HL-60 (cell line): Measurements from ENCODE around the gene DPP10.

Experiments
- DNase-seq, 2 experiments: peaks; one replicate each; pipeline ENCODE4 v3.0.0-alpha.2; 2010 to 2020; ENCODE audit warnings: low read depth in 1 of 2, low spot score in 1 of 2
- H3K27ac ChIP-seq: fragments of 250-450 bp; sonication (Bioruptor Pico); replicated peaks from 2 replicates; pipeline ENCODE4 v1.5.1; 2020; ENCODE audit warnings: mild to moderate bottlenecking, moderate library complexity
- H3K27me3 ChIP-seq: fragments of 250-450 bp; sonication (Bioruptor Pico); 2 replicates; pipeline ENCODE4 v1.5.1; 2021; ENCODE audit warnings: mild to moderate bottlenecking, moderate library complexity; ENCODE audit not compliant: insufficient read depth, poor library complexity, severe bottlenecking
- H3K4me3 ChIP-seq: replicated peaks from 2 replicates; pipeline ENCODE4 v1.5.1; 2011; ENCODE audit warnings: mild to moderate bottlenecking, control low read depth, low read length; ENCODE audit not compliant: insufficient read depth
- CTCF ChIP-seq: IDR thresholded peaks from one replicate; pipeline ENCODE4 v1.5.1; 2011; ENCODE audit warnings: low read length, control low read depth, inconsistent platforms; ENCODE audit not compliant: insufficient read depth
- GABPA ChIP-seq: IDR thresholded peaks from 2 replicates; pipeline ENCODE4 v1.6.1; 2012; ENCODE audit warnings: low read depth
- POLR2AphosphoS5 ChIP-seq: IDR thresholded peaks from 2 replicates; pipeline ENCODE4 v1.6.1; 2012; ENCODE audit warnings: low read depth
- REST ChIP-seq: IDR thresholded peaks from 2 replicates; pipeline ENCODE4 v1.6.1; 2012; ENCODE audit warnings: low read depth; ENCODE audit not compliant: insufficient replicate concordance
- SPI1 ChIP-seq: IDR thresholded peaks from 2 replicates; pipeline ENCODE4 v1.6.1; 2012; ENCODE audit warnings: low read depth, mild to moderate bottlenecking, borderline replicate concordance

The DPP10 gene

DNA sequence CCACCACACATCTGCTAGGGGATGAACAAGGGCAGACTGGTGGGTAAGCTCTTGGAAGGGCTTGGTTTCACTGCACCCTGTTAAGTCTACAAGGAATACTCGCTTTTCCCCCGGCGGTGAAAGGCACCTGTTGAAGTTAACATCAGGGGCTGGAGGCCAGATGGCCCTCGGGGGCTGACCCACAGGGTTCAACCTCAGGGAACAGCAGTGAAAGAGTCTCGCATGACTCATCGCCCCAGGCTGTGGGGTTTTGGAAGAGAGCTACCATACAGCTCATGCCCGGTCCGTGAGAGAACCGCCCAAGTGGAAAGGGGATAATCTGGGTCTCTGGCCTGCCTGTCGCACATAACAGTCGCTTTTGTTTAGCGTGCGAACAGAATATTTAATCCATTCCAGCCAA lies 748.0 kb downstream of the DPP10 start:
- Histone ChIP-seq H3K27ac (no peak overlapping the region), H3K4me3 (no peak overlapping the region), H3K27me3 (no peaks in the 10 kb centered on the region)
- TF ChIP-seq POLR2AphosphoS5 (no peak), REST (no peak), GABPA (no peak), SPI1 (no peak), CTCF (no peak)
- no peak for DNase-seq

DNA sequence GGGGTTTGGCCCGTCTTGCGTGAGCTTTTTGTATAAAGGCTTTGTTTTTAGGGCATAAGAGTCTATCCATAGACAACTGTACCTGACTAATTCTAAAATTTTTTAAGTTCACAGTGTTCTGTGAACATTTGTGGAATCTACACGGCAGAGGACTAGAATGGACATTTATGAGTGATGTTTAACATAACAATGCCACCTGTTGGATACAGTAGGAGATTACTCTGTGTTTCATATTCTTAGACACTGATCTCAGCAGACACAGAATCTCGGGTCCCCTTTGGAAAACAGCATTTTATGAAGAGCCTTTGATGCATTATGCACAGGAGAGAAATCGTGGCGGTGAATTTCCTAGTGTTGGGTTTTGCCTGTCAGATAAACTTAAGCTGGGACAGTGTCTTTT lies 752.2 kb downstream of the DPP10 start:
- TF ChIP-seq SPI1 (no peak), POLR2AphosphoS5 (no peak), GABPA (no peak), REST (no peak), CTCF (no peak)
- no peak for DNase-seq

GRCh38 chr2:115196587-115196986 lies 754.1 kb downstream of the DPP10 start:
- no peaks in the 10 kb centered on the region for H3K27me3 ChIP-seq
- TF ChIP-seq REST (no peak), GABPA (no peak), CTCF (no peak), SPI1 (no peak), POLR2AphosphoS5 (no peak)
- no peak overlapping the region for H3K4me3 ChIP-seq
- DNase-seq: no peak
- H3K27ac ChIP-seq: no peak overlapping the region

More for the DNA sequence above, 752.2 kb downstream of the DPP10 start:
- Histone ChIP-seq H3K4me3 (no peak overlapping the region), H3K27ac (no peak overlapping the region), H3K27me3 (no peaks in the 10 kb centered on the region)
